HepG2 (cell line): ENCODE data around the gene GFRA1.

Experiments used
- CTCF ChIP-seq: sonication (generic); formaldehyde crosslinking; IDR thresholded peaks from 2 replicates; pipeline ENCODE4 v1.5.0; 2020; ENCODE audit warnings: mild to moderate bottlenecking, missing genetic modification reagents, moderate library complexity
- DMAP1 ChIP-seq: IDR thresholded peaks from 2 replicates; pipeline ENCODE4 v1.6.1; 2016
- GMEB1 ChIP-seq: sonication (generic); formaldehyde crosslinking; IDR thresholded peaks from 2 replicates; pipeline ENCODE4 v1.5.1; 2020; ENCODE audit warnings: missing genetic modification reagents, mild to moderate bottlenecking, borderline replicate concordance
- HMGXB3 ChIP-seq: sonication (generic); formaldehyde crosslinking; IDR thresholded peaks from 2 replicates; pipeline ENCODE4 v1.4.0; 2020; ENCODE audit warnings: missing genetic modification reagents, borderline replicate concordance
- MIER2 ChIP-seq: IDR thresholded peaks from 2 replicates; pipeline ENCODE4 v1.6.1; 2016; ENCODE audit warnings: missing biosample characterization, missing genetic modification reagents
- MXI1 ChIP-seq: IDR thresholded peaks from 3 replicates; pipeline ENCODE4 v1.6.1; 2012; ENCODE audit warnings: low read depth, low read length, inconsistent platforms, borderline replicate concordance
- POLR2A ChIP-seq, 2 experiments: IDR thresholded peaks; 2 replicates each; pipeline ENCODE4 v1.6.1; 2011; ENCODE audit warnings: low read depth in 2 of 2, low read length in 2 of 2, mild to moderate bottlenecking in 1 of 2, moderate library complexity in 1 of 2; ENCODE audit not compliant: insufficient read depth in 1 of 2
- RORA ChIP-seq: sonication (generic); formaldehyde crosslinking; IDR thresholded peaks from 2 replicates; pipeline ENCODE4 v1.5.0; 2020; ENCODE audit warnings: mild to moderate bottlenecking, missing genetic modification reagents, moderate library complexity
- TAF1 ChIP-seq: sonication (generic); formaldehyde crosslinking; IDR thresholded peaks from 2 replicates; pipeline ENCODE4 v1.4.0; 2020; ENCODE audit warnings: missing genetic modification reagents
- TCF7L2 ChIP-seq: IDR thresholded peaks from 2 replicates; pipeline ENCODE4 v1.6.1; 2011; ENCODE audit warnings: mild to moderate bottlenecking, low read depth, low read length, moderate library complexity
- ZBTB21 ChIP-seq: sonication (generic); formaldehyde crosslinking; IDR thresholded peaks from 2 replicates; pipeline ENCODE4 v1.4.0; 2020; ENCODE audit warnings: missing genetic modification reagents
- ZBTB43 ChIP-seq: sonication (generic); formaldehyde crosslinking; conservative IDR thresholded peaks from 2 replicates; pipeline ENCODE4 v1.4.0; 2020; ENCODE audit warnings: missing genetic modification reagents
- ZFX ChIP-seq: sonication (generic); formaldehyde crosslinking; IDR thresholded peaks from 2 replicates; pipeline ENCODE4 v1.4.0; 2020; ENCODE audit warnings: mild to moderate bottlenecking, low read depth, missing genetic modification reagents, moderate library complexity
- ZNF230 ChIP-seq: sonication (generic); formaldehyde crosslinking; IDR thresholded peaks from 2 replicates; pipeline ENCODE4 v1.4.0; 2020; ENCODE audit warnings: mild to moderate bottlenecking, missing genetic modification reagents

GRCh38 chr10:116112232-116113231 lies 160.5 kb downstream of the GFRA1 start:
- TF ChIP-seq DMAP1 (CRISPR knock-in tag) = no peak
- TF ChIP-seq ZBTB43 (CRISPR knock-in tag) = no peak
- TF ChIP-seq MIER2 (CRISPR knock-in tag) = no peak
- TF ChIP-seq HMGXB3 (CRISPR knock-in tag) = no peak
- TF ChIP-seq RORA (CRISPR knock-in tag) = no peak
- TF ChIP-seq TCF7L2 = no peak
- no peak for TF ChIP-seq ZFX
- no peak for TF ChIP-seq MXI1
- TF ChIP-seq ZNF230 = no peak
- no peak for TF ChIP-seq POLR2A (IDR thresholded peaks at IDR 0.05; ENCODE audit: insufficient read depth in 1 of 2, low read depth in 2 of 2, low read length in 2 of 2)
- TF ChIP-seq CTCF = no peak
- TF ChIP-seq TAF1 (CRISPR knock-in tag) = no peak
- no peak for TF ChIP-seq ZBTB21 (CRISPR knock-in tag)
- TF ChIP-seq GMEB1 (CRISPR knock-in tag) = no peak
